Measurements from ENCODE around the gene CCL18.
"Not testable (repeated sequence)": the region's sequence is repeated elsewhere in the genome, so short reads cannot be mapped to it uniquely, and the experiment has no call there.

The CCL18 gene

DNA sequence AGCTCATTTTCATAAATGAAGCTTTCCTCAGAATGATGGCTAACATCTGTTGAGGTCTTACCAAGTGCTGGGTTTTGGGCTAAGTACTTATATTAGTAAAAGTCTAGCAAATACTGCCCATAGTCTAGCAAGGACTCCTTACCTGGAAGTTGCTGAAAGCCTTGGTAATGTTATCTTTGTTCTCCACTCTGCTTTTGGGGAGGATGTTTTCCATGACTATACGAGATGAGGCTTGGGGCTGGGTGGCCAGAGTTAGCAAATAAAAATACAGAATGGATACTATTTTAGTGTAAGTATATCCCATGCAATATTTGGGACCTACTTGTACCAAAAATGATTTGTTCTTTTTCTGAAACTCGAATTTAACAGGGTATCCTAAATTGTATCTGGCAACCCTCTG, 7.7 kb downstream of the CCL18 start:
- no peak for DNase-seq (ENCODE audit: low read depth in 1 of 2, low spot score in 1 of 2)

DNA sequence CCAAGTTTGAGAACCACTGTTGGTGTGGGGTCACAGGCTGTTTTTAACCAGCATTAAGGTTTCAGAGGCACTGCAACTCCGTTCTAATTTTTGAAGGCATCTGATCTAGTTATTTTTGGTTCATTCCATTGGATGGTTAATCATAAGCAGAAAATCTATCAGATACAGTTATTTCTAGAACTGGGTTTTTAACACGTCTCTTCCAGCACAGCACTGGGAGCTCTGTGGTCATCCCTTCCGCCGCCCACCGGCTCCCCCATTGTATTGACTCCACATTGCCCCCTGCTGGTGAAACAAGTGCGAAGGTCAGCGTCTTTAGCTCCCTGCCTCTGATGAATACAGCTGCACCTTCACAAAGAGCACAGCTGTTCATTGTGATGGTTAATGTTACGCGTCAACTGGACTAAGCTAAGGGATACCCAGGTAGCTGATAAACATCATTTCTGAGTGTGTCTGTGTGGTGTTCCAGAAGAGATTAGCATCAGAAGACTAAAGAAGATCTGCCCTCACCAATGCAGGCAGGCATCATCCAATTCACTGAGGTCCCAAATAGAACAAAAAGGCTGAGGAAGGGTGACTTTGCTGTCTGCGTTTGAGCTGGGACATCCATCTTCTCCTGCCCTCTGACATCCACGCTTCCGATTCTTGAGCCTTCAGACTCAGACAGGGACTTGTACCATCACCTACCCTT, 8.5 kb downstream of the CCL18 start:
- peak; percentile 41 to 69 for DNase-seq (ENCODE audit: low read depth in 1 of 2, low spot score in 1 of 2)

DNA sequence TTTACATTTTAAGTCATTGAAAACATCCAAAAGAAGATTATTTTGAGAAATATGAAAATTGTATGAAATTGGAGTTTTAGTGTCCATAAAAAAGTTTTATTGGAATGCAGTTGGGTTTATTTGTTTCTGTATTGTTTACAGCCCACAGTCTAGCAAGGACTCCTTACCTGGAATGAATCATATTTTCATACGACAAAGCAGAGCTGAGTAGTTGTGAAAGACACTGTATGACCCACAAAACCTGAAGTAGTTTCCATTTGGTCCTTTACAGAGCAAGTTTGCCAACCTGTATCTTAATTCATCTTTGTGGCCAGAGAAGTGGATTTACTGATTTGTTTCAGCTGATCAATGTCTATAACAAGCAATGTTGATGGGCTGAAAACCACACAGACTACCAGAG, 10.3 kb downstream of the CCL18 start:
- no peak for DNase-seq (ENCODE audit: low read depth in 1 of 2, low spot score in 1 of 2)

DNA sequence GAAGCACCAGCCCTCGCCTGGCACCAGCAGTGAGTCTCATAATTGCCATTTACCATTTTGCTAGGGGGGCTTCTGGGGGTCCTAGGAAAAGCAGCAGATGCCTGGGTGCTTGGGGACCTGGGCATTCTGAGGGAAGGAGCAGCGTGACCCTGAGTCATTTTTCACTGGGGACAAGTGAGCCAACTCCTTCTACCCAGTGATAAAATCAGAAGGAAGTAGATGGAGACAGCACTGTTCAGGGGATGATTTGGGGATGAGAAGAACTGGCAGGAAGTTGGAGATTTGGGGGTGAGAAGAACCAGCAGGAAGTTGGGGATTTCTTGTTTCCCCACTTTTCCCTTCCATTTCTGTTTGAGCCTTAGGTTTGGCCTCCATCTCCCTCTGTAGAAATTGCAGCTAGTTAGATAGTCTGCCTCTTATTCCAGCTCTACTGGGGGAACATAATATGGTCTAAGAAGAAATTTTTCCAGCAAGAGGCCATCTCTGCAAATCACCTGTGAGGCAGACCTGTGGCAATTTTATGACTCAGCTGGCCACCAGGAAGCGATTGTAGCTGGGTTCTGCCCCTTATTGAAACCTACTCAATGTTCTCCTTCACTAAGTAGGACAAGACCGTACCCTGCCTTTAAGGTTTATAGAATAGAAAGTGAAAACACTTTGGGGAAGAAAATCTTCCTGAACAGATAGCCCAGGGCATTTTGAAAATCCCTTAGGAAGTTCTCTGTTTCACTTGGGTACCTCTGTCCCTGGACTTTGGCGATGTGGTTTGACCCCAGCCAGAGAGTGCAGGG, 17.8 kb downstream of the CCL18 start:
- not testable (repeated sequence) for DNase-seq (ENCODE audit: low read depth in 1 of 2, low spot score in 1 of 2)

DNA sequence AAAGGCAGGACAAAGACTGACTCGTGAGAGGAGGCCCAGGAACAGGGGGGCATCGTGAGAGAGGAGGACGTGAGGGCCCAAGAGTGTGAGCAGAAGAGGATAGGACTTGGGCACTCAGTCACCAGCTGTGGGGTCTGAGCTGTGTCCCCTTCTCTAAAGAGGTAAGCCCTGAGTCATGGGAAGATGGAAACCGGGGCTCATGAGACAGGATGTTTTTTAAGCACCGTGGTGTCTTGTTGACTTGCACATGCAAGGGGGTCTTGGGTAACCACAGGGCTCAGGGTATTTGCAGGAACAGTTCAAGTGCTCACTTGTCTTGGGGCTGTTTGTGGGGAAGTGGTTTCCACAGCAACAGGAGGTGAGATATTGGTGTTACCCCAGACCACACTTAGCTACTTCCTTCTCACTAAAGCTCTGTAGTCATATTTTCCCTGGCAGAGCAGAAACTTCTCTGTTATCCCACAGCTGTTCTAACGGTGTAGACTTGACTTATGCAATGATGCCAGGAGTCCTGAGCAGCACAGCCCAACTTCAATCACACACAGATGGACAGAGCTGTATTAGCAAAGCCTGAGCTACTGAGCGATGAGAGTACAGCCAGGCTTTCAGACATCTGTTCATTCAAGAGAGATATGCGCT, 18.5 kb downstream of the CCL18 start:
- DNase-seq (ENCODE audit: low read depth in 1 of 2, low spot score in 1 of 2), result peak in 1 of 2 donors; percentile 27

DNA sequence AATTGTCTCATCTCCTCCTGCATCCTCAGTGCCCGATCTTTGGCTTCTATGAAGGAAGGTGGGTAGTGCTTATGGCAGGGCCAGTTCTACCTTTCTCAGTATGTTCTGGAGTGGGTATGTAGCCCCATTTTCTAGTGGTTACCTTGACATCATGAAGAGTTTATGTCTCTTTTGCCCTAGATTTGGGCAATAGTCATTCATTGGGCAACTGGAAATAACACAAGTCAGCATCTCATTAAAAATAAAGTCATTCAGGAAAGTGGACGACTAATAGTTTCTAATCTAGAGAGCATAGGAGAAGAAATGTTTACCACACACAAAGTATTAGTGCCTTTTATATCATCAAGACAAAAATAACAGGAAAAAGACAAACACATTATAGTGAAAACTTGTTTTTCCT, 19.6 kb downstream of the CCL18 start:
- DNase-seq (ENCODE audit: low read depth in 1 of 2, low spot score in 1 of 2), result not testable (repeated sequence)

DNA sequence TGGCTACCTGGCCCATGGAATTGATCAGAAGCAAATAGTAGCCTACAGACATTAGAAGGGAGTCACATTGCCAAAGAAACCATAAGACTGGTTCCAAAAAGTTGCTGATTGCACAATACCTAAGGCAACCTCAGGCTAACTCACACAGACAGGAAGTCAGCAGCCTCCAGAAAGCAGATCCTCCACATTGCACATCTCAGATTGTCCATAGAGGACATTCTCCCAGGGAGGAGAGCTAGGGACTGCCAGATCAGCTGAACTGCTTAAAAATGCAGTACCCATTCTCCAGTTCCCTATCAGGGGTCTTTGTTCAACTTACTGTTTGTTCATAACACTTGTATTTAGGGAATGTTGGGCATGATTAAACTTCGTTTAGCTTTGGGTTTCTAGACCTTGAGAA, 21.7 kb downstream of the CCL18 start:
- DNase-seq (ENCODE audit: low read depth in 1 of 2, low spot score in 1 of 2), result no peak

DNA sequence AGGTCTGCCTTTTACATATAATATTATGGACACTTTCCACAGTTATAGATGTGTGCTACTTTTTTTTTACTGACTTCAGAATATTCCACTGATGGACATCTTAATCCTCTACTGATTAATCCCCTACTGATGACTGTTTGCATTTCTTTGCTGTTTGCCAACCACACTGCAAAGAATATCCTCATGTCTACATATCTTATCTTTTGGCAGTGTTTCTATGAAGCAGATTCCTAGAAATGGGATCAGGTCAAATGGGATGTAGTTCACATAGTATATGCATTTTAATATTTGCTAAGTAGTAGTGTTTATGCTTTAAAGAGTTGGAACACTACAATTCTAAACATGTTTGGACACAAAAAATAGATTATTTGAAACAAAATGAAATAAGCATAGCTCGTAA, 22.7 kb downstream of the CCL18 start:
- DNase-seq (ENCODE audit: low read depth in 1 of 2, low spot score in 1 of 2), result no peak

DNA sequence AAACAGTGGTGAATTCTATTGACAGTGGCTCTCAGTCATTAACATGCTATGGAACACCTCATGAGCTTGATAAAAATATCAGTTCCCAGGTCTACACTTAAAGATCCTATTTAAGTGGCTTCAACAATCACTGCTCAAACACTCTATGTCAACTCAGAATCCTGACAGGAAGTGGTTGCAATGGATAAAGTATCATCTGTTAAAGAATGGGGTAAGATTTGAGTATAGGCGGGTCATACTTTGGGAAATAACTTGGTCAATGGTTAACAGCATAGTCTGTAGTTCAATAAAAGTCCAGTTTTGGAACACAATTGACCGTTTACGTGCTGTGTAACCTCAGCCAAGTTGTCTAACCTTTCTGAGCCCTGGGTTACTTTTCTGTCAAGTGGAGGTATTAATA, 23.4 kb downstream of the CCL18 start:
- DNase-seq (ENCODE audit: low read depth in 1 of 2, low spot score in 1 of 2), result not testable (repeated sequence)

DNA sequence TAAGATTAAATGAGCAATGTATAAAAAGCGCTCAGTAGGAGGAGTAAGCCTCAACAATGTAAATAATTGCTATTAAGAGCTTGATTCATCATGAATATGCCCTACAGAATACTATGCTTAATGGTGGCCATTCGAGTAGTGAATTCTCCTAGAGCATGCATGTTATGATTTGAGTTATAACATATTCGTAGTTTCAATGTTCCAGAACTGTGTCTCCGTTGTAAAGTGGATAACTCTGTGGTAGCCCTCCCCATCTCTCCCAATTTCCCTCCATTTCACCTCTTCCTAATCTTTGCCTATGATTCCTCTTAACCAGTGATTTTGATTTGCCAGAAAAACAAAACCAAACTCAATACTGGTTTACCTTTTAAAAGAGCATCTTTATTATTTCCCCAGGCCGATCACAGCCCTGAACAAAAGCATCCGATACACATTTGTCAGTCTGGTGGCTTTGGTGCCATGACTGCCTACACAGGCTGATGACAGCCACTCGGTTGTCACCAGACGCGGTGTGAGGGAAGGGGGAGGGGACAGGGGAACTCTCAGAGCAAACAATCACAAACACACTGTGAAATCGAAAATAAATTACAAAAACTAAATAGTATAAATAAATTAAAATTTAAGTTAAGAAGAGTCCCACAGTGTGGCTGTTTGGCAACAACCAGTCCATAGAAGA, 24.0 kb downstream of the CCL18 start:
- DNase-seq (ENCODE audit: low read depth in 1 of 2, low spot score in 1 of 2), result not testable (repeated sequence)

DNA sequence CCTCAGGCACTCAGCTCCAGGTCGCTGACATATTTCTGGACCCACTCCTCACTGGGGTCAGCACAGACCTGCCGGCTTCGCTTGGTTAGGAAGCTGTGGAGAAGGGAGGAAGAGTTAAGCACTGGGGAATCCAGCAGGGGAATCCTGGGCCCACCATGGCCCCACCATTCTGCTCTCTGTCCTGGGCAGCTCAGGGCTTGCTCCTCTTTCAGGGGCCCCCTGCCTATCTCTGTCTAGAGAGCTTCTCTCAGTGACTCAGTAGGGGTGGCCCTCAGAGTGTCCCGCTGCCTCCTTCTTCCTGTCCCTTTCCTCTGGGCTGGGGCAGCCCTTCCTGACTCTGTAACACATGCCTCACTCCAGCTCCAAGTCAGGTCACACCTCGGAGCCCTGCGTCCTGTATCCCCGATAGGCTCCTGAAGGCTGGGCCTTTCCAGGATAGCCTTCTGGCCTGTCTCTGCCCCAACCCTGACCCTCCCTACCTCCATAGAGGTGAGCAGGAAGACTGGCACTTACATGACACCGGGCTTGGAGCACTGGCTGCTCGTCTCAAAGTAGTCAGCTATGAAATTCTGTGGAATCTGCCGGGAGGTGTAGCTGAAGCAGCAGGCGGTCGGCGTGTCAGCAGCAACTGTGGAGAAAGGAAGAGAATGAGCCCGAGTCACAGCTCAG, 24.7 kb downstream of the CCL18 start:
- DNase-seq (ENCODE audit: low read depth in 1 of 2, low spot score in 1 of 2), result no peak

DNA sequence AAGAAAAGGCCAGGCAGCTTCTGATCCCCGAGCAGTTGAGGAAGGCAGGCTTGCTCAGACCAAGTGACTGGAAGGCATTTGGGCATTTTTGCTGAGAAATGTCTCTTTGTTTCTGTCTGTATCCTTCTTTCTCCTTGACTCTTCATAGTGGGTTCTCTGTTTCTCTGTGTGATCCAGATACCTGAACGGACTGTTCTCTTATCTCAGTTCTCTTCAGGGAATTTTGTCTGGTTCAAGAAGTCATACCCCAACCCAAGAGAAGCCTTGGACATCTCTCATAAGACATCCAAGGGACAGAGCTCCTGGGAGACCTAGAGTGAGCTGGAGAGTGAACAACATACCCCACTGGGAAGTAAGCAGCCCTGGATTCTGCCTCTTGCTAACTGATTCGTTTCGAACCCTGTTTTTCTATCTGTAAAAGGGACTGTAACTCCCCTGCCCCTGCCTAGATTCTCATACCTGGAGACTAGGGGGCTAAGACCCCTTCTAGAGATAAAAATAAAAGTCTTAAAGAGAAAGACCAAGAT, 25.3 kb downstream of the CCL18 start:
- DNase-seq (ENCODE audit: low read depth in 1 of 2, low spot score in 1 of 2), result no peak

DNA sequence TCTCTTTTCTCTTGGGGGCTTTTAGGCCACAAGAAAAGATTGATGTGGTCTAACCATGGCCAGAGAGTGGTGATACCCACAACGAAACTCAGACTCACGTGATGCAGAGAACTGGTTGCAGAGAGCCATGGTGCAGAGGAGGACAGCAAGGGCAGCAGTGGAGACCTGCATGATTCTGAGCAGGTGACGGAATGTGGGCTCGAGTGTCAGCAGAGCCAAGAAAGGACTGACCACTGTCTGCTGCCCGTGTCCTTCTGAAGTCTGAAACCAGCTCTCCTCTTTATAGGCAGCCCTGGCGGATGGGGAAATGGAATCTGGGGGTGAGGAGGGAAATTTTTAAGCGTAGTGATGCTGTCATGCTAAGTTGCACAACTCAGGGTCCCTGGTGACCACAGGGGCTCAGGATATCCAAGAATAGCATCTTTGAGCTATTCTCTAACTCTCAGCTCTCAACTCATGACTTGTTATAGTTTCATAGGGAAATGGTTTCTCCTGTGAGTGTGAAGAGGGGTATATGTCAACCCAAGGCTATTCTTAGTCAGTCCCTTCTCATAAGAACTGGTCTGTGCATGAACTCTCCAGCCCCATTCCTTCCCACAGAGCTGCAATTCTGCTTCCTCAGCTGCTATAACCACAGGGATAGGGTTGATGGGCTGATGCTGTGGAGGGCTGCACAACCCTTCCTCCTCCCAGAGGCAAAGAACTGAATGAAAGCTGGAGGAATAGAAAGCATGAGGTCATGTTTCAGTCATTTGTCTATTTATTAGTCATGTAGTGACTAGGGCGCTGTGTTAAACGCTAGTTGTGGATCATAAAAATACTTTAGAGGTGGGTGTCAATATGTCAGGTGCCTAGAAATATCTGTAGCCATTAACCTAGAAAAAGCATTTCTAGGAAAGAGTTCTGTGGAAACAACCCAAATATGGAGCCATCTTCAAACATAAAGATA, 26.1 kb downstream of the CCL18 start, which contains the start of gene CCL3:
Gene CCL3 (minus strand): TSS at position 256 of the 949 bp plus-strand sequence. CDS start 85 bp downstream, at position 171.
- no peak for DNase-seq (ENCODE audit: low read depth in 1 of 2, low spot score in 1 of 2)

DNA sequence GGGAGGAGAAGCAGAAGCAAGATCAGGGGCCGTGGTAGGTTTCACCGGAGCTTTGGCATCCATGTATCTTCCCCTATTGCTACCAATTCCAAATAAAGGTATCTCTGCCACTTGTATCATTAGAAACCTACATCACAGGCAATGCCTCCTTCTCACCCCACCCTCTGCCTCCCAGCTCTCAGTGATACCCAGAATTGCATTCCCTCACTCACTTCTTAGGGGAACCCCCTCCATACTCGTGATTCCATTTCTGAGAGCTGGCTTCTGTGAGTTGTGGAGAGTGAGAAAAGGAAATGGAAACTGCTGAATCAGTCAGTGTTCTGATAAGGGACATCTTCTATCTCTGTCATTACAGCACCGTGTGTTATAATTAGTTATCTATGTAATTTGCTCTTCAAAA, 28.2 kb downstream of the CCL18 start:
- DNase-seq (ENCODE audit: low read depth in 1 of 2, low spot score in 1 of 2), result peak in 1 of 2 donors; percentile 22

DNA sequence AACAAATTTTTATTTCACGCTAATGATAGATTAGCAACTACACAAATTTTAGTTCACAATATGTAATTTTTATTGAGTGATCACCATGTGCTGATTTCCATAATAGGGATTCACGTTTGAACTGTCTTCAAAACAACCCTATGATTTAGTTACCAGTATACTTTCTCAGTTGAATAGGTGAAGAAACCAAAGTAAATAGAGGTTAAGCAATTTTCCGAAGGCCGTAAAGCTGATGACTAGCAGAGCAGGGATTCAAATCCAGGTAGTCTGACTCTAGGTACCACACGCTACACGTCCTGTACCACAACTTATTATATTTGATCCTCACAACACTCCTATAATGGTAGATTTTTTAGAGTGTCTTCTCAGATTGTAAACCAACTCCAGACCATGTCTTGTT, 28.6 kb downstream of the CCL18 start:
- DNase-seq (ENCODE audit: low read depth in 1 of 2, low spot score in 1 of 2), result not testable (repeated sequence)

DNA sequence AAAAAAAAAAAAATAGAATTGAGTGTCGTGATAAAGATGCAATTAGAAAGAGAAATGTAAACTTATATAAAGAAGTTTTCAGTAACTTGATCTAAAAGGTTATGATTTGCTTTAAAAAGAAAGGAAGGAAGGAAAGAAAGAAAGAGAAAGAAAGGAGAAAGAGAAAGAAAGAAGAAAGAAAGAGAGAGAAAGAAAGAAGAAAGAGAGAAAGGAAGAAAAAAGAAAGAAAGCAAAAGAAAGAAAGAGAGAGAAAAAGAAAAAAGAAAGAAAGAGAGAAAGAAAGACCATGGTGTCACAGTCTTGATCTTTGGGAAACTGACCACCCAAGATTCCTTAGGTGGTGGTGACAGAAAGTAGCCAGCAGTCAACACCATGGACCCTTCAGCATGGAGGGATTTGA, 30.2 kb downstream of the CCL18 start:
- DNase-seq (ENCODE audit: low read depth in 1 of 2, low spot score in 1 of 2), result no peak

DNA sequence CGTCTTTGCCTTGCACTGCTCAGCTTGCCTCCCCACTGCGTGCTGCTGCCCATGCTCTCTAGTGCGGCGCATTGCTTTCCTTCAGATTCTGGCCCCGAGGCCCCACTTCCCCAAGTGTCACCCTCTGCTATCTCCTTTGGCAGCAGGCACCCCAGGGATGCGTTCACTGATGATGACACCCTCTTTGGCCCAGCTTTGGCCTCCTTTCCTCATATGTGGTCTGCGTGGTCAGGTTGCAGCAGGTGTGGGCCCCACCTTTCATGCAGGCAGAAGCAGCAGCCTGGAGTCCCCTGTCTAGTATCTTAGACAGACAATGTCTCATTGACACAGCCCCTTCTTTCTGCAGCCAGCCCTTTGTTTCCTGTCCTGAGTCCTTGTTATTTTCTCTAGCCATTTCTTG, 30.7 kb downstream of the CCL18 start:
- no peak for DNase-seq (ENCODE audit: low read depth in 1 of 2, low spot score in 1 of 2)

DNA sequence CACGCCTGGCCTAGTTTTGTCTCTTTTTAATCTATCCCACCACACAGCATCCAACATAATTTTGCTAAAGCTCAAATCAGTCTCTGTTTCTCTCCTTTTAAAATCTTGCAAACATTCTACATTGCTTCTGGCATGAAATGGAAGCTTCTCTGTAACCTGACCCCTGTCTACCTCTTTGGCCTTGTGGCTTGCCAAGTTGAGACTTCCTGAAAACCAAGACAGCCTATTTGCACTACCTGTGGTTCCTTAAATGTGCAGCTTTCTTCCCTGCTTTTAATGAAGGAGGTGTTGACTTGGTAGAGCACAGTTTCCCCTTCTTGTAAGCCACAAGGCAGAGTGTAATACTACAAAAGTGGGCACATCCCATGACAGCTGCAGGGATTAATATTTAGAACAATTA, 31.9 kb downstream of the CCL18 start:
- no peak for DNase-seq (ENCODE audit: low read depth in 1 of 2, low spot score in 1 of 2)

DNA sequence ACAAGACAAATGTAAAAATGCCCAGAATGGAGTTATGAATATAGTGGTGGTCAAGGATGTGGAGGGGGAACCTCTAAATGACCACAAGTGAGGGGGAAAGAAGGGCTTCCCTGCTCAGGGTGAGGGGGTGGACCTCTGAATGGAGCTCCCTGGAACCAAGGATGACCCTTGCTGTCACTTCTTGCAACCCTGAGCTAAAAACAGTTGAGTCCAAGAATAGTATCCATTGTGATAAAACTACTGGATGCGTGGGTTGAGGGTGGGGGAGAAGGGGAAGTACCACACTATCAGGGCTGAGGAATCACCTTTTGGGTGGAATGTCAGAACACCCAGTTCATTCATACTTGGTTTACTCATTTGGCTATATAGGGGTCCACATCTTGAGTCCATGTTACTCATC, 34.9 kb downstream of the CCL18 start:
- DNase-seq (ENCODE audit: low read depth in 1 of 2, low spot score in 1 of 2), result not testable (repeated sequence)
